Measurements from ENCODE around the gene UBR3.

UBR3 gene

GRCh38 chr2:169980643-169981042, 153.4 kb downstream of the UBR3 start:
- no peak overlapping the region for H3K9ac ChIP-seq (ENCODE audit: low read length)
- H3K4me3 ChIP-seq (ENCODE audit: low read length), result no peak overlapping the region

GRCh38 chr2:169982929-169983328, 155.7 kb downstream of the UBR3 start:
- Histone ChIP-seq H3K4me1 (ENCODE audit: control insufficient read depth, low read depth, low read length) (no peaks in the 10 kb centered on the region), H3K36me3 (ENCODE audit: control insufficient read depth, low read depth, low read length) (no peaks in the 10 kb centered on the region), H3K27ac (ENCODE audit: low read length) (no peak overlapping the region), H3K9me3 (ENCODE audit: control insufficient read depth, low read depth, low read length) (no peaks in the 10 kb centered on the region), H3K9ac (ENCODE audit: low read length) (no peak overlapping the region), H3K27me3 (ENCODE audit: control insufficient read depth, insufficient read depth, low read length) (no peaks in the 10 kb centered on the region), H3K4me3 (ENCODE audit: low read length) (no peak overlapping the region)

More at GRCh38 chr2:169980643-169981042, 153.4 kb downstream of the UBR3 start:
- Histone ChIP-seq H3K36me3 (ENCODE audit: control insufficient read depth, low read depth, low read length) (no peaks in the 10 kb centered on the region), H3K4me1 (ENCODE audit: control insufficient read depth, low read depth, low read length) (no peaks in the 10 kb centered on the region), H3K9me3 (ENCODE audit: control insufficient read depth, low read depth, low read length) (peaks cover 8% of the 10 kb centered on the region), H3K27ac (ENCODE audit: low read length) (no peak overlapping the region), H3K27me3 (ENCODE audit: control insufficient read depth, insufficient read depth, low read length) (no peaks in the 10 kb centered on the region)

GRCh38 chr2:169983506-169983905, 156.3 kb downstream of the UBR3 start:
- no peaks in the 10 kb centered on the region for H3K9me3 ChIP-seq (ENCODE audit: control insufficient read depth, low read depth, low read length)
- no peaks in the 10 kb centered on the region for H3K36me3 ChIP-seq (ENCODE audit: control insufficient read depth, low read depth, low read length)
- H3K4me1 ChIP-seq (ENCODE audit: control insufficient read depth, low read depth, low read length), result no peaks in the 10 kb centered on the region
- no peak overlapping the region for H3K27ac ChIP-seq (ENCODE audit: low read length)
- H3K9ac ChIP-seq (ENCODE audit: low read length), result no peak overlapping the region
- H3K27me3 ChIP-seq (ENCODE audit: control insufficient read depth, insufficient read depth, low read length), result no peaks in the 10 kb centered on the region
- no peak overlapping the region for H3K4me3 ChIP-seq (ENCODE audit: low read length)

- Histone ChIP-seq H3K27me3 (ENCODE audit: control insufficient read depth, insufficient read depth, low read length) (no peaks in the 10 kb centered on the region), H3K36me3 (ENCODE audit: control insufficient read depth, low read depth, low read length) (no peaks in the 10 kb centered on the region), H3K27ac (ENCODE audit: low read length) (no peak overlapping the region), H3K9ac (ENCODE audit: low read length) (no peak overlapping the region), H3K4me1 (ENCODE audit: control insufficient read depth, low read depth, low read length) (no peaks in the 10 kb centered on the region), H3K9me3 (ENCODE audit: control insufficient read depth, low read depth, low read length) (no peaks in the 10 kb centered on the region), H3K4me3 (ENCODE audit: low read length) (no peak overlapping the region)
Measured at GRCh38 chr2:169984145-169984544, 156.9 kb downstream of the UBR3 start.

GRCh38 chr2:169994752-169995151, 167.5 kb downstream of the UBR3 start:
- peaks cover 3% of the 10 kb centered on the region for H3K9me3 ChIP-seq (ENCODE audit: control insufficient read depth, low read depth, low read length)
- no peaks in the 10 kb centered on the region for H3K27me3 ChIP-seq (ENCODE audit: control insufficient read depth, insufficient read depth, low read length)
- H3K27ac ChIP-seq (ENCODE audit: low read length), result no peak overlapping the region
- H3K9ac ChIP-seq (ENCODE audit: low read length), result no peak overlapping the region
- H3K4me3 ChIP-seq (ENCODE audit: low read length), result no peak overlapping the region
- no peaks in the 10 kb centered on the region for H3K36me3 ChIP-seq (ENCODE audit: control insufficient read depth, low read depth, low read length)
- no peaks in the 10 kb centered on the region for H3K4me1 ChIP-seq (ENCODE audit: control insufficient read depth, low read depth, low read length)

GRCh38 chr2:169997140-169997887, 170.1 kb downstream of the UBR3 start:
- H3K27ac ChIP-seq (ENCODE audit: low read length), result no peak overlapping the region
- H3K36me3 ChIP-seq (ENCODE audit: control insufficient read depth, low read depth, low read length), result no peaks in the 10 kb centered on the region
- no peaks in the 10 kb centered on the region for H3K4me1 ChIP-seq (ENCODE audit: control insufficient read depth, low read depth, low read length)
- no peaks in the 10 kb centered on the region for H3K27me3 ChIP-seq (ENCODE audit: control insufficient read depth, insufficient read depth, low read length)
- no peak overlapping the region for H3K9ac ChIP-seq (ENCODE audit: low read length)
- no peak overlapping the region for H3K4me3 ChIP-seq (ENCODE audit: low read length)
- peaks cover 3% of the 10 kb centered on the region for H3K9me3 ChIP-seq (ENCODE audit: control insufficient read depth, low read depth, low read length)

GRCh38 chr2:169999054-169999453, 171.8 kb downstream of the UBR3 start:
- Histone ChIP-seq H3K27me3 (ENCODE audit: control insufficient read depth, insufficient read depth, low read length) (no peaks in the 10 kb centered on the region), H3K9me3 (ENCODE audit: control insufficient read depth, low read depth, low read length) (peaks cover 3% of the 10 kb centered on the region), H3K36me3 (ENCODE audit: control insufficient read depth, low read depth, low read length) (peaks cover 6% of the 10 kb centered on the region), H3K4me1 (ENCODE audit: control insufficient read depth, low read depth, low read length) (no peaks in the 10 kb centered on the region), H3K27ac (ENCODE audit: low read length) (no peak overlapping the region), H3K4me3 (ENCODE audit: low read length) (no peak overlapping the region), H3K9ac (ENCODE audit: low read length) (no peak overlapping the region)

GRCh38 chr2:170002096-170002495, 174.8 kb downstream of the UBR3 start:
- H3K4me1 ChIP-seq (ENCODE audit: control insufficient read depth, low read depth, low read length), result peaks cover 9% of the 10 kb centered on the region
- H3K27me3 ChIP-seq (ENCODE audit: control insufficient read depth, insufficient read depth, low read length), result no peaks in the 10 kb centered on the region
- no peak overlapping the region for H3K9ac ChIP-seq (ENCODE audit: low read length)
- H3K9me3 ChIP-seq (ENCODE audit: control insufficient read depth, low read depth, low read length), result peaks cover 3% of the 10 kb centered on the region
- H3K27ac ChIP-seq (ENCODE audit: low read length), result no peak overlapping the region
- peaks cover 6% of the 10 kb centered on the region for H3K36me3 ChIP-seq (ENCODE audit: control insufficient read depth, low read depth, low read length)
- no peak overlapping the region for H3K4me3 ChIP-seq (ENCODE audit: low read length)

GRCh38 chr2:170005702-170006101, 178.4 kb downstream of the UBR3 start:
- H3K4me1 ChIP-seq (ENCODE audit: control insufficient read depth, low read depth, low read length), result peaks cover 9% of the 10 kb centered on the region
- H3K9ac ChIP-seq (ENCODE audit: low read length), result no peak overlapping the region
- no peak overlapping the region for H3K4me3 ChIP-seq (ENCODE audit: low read length)
- no peaks in the 10 kb centered on the region for H3K27me3 ChIP-seq (ENCODE audit: control insufficient read depth, insufficient read depth, low read length)
- no peaks in the 10 kb centered on the region for H3K9me3 ChIP-seq (ENCODE audit: control insufficient read depth, low read depth, low read length)
- H3K27ac ChIP-seq (ENCODE audit: low read length), result no peak overlapping the region
- peaks cover 6% of the 10 kb centered on the region for H3K36me3 ChIP-seq (ENCODE audit: control insufficient read depth, low read depth, low read length)

GRCh38 chr2:170006587-170007325, 179.5 kb downstream of the UBR3 start:
- no peak overlapping the region for H3K27ac ChIP-seq (ENCODE audit: low read length)
- H3K9me3 ChIP-seq (ENCODE audit: control insufficient read depth, low read depth, low read length), result no peaks in the 10 kb centered on the region
- peaks cover 9% of the 10 kb centered on the region for H3K4me1 ChIP-seq (ENCODE audit: control insufficient read depth, low read depth, low read length)
- H3K36me3 ChIP-seq (ENCODE audit: control insufficient read depth, low read depth, low read length), result peaks cover 6% of the 10 kb centered on the region
- H3K9ac ChIP-seq (ENCODE audit: low read length), result no peak overlapping the region
- H3K4me3 ChIP-seq (ENCODE audit: low read length), result no peak overlapping the region
- no peaks in the 10 kb centered on the region for H3K27me3 ChIP-seq (ENCODE audit: control insufficient read depth, insufficient read depth, low read length)

GRCh38 chr2:170009209-170009608, 182.0 kb downstream of the UBR3 start:
- H3K36me3 ChIP-seq (ENCODE audit: control insufficient read depth, low read depth, low read length), result no peaks in the 10 kb centered on the region
- H3K9me3 ChIP-seq (ENCODE audit: control insufficient read depth, low read depth, low read length), result no peaks in the 10 kb centered on the region
- no peak overlapping the region for H3K4me3 ChIP-seq (ENCODE audit: low read length)

GRCh38 chr2:170012773-170013172, 185.5 kb downstream of the UBR3 start:
- Histone ChIP-seq H3K9ac (ENCODE audit: low read length) (no peak overlapping the region), H3K27ac (ENCODE audit: low read length) (no peak overlapping the region), H3K4me1 (ENCODE audit: control insufficient read depth, low read depth, low read length) (peaks cover 6% of the 10 kb centered on the region), H3K4me3 (ENCODE audit: low read length) (no peak overlapping the region), H3K36me3 (ENCODE audit: control insufficient read depth, low read depth, low read length) (no peaks in the 10 kb centered on the region), H3K9me3 (ENCODE audit: control insufficient read depth, low read depth, low read length) (no peaks in the 10 kb centered on the region), H3K27me3 (ENCODE audit: control insufficient read depth, insufficient read depth, low read length) (no peaks in the 10 kb centered on the region)

More at GRCh38 chr2:170009209-170009608, 182.0 kb downstream of the UBR3 start:
- Histone ChIP-seq H3K9ac (ENCODE audit: low read length) (no peak overlapping the region), H3K4me1 (ENCODE audit: control insufficient read depth, low read depth, low read length) (peaks cover 15% of the 10 kb centered on the region), H3K27ac (ENCODE audit: low read length) (no peak overlapping the region), H3K27me3 (ENCODE audit: control insufficient read depth, insufficient read depth, low read length) (no peaks in the 10 kb centered on the region)
